ENCODE measurements around the gene DHX8.

DHX8 gene

DNA sequence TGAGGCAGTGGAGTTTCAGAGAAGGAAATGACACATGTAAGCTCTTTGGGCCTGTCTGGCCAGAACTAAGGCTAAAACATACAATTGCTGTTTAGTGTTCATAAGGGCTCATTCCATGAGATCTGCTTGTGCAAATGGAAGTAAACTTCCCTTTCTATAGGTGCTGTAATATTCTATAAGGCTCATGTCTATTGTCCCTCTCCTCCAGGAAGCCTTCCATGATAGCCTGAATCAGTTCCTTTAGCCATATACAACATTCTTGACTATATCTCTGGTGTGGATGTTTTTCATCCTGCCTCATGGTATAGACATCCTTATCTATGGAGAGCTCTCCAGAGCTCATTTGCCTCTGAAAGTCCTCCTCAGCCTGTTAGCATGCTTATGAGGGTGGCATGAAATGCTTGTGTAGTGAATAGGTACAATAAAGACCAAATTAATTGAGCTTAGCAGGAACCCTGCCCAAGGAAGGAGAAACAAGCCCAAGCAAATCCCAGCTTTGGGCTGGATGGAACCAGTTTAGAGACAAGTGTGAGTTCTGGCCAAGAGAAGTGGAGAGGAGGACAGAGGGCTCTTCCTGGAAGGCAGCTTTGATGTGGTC is 64.0 kb downstream of the DHX8 start:
- H3K27ac ChIP-seq (ENCODE audit: low read length): no peak overlapping the region
- no peak overlapping the region for H3K4me3 ChIP-seq (ENCODE audit: low read length in 2 of 2)
- H3K4me1 ChIP-seq (ENCODE audit: control insufficient read depth, insufficient read depth, low read length): peaks cover 22% of the 10 kb centered on the region
- peaks cover 23 to 47% of the 10 kb centered on the region in 2 donors for H3K27me3 ChIP-seq (ENCODE audit: control insufficient read depth in 1 of 2, insufficient read depth in 2 of 2, low read length in 2 of 2)
- no peaks in the 10 kb centered on the region for H3K9me3 ChIP-seq (ENCODE audit: control insufficient read depth in 2 of 2, low read length in 2 of 2)
- no peak overlapping the region for H3K9ac ChIP-seq (ENCODE audit: low read length in 2 of 2)
- no peaks in the 10 kb centered on the region for H3K36me3 ChIP-seq (ENCODE audit: control insufficient read depth in 2 of 2, insufficient read depth in 2 of 2, low read length in 2 of 2)

- Histone ChIP-seq H3K4me1 (ENCODE audit: control insufficient read depth, insufficient read depth, low read length) (peaks cover 22% of the 10 kb centered on the region), H3K27ac (ENCODE audit: low read length) (no peak overlapping the region), H3K36me3 (ENCODE audit: control insufficient read depth in 2 of 2, insufficient read depth in 2 of 2, low read length in 2 of 2) (no peaks in the 10 kb centered on the region), H3K27me3 (ENCODE audit: control insufficient read depth in 1 of 2, insufficient read depth in 2 of 2, low read length in 2 of 2) (peaks cover 23 to 46% of the 10 kb centered on the region in 2 donors), H3K9ac (ENCODE audit: low read length in 2 of 2) (no peak overlapping the region), H3K9me3 (ENCODE audit: control insufficient read depth in 2 of 2, low read length in 2 of 2) (no peaks in the 10 kb centered on the region), H3K4me3 (ENCODE audit: low read length in 2 of 2) (no peak overlapping the region)
Observed at GRCh38 chr17:43548689-43549379, 65.1 kb downstream of the DHX8 start.

- Histone ChIP-seq H3K4me3 (ENCODE audit: low read length in 2 of 2) (no peak overlapping the region), H3K36me3 (ENCODE audit: control insufficient read depth in 2 of 2, insufficient read depth in 2 of 2, low read length in 2 of 2) (no peaks in the 10 kb centered on the region), H3K9me3 (ENCODE audit: control insufficient read depth in 2 of 2, low read length in 2 of 2) (no peaks in the 10 kb centered on the region), H3K9ac (ENCODE audit: low read length in 2 of 2) (no peak overlapping the region), H3K4me1 (ENCODE audit: control insufficient read depth, insufficient read depth, low read length) (peaks cover 22% of the 10 kb centered on the region), H3K27ac (ENCODE audit: low read length) (no peak overlapping the region), H3K27me3 (ENCODE audit: control insufficient read depth in 1 of 2, insufficient read depth in 2 of 2, low read length in 2 of 2) (peaks cover 23 to 39% of the 10 kb centered on the region in 2 donors)
Observed at GRCh38 chr17:43549496-43549895, 65.7 kb downstream of the DHX8 start.

DNA sequence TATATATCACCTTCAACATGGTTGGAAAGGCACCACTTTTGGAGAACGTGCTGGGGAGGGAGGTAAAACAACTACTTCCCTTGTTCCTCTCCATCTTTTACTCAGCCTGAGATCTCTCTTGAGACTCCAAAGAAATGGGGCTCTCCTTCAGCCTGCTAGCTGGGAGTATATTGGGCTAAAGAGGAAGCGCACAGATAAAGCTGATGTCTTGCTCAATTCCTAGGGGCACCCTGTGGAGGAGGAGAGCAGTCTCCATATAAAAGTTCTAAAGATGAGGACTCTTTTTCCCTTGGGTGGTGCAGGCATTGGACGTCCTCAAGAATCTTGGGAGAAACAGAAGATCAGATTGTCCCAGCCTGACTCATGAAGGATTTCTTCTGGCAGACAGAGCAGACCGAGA is 67.0 kb downstream of the DHX8 start:
- no peak overlapping the region for H3K9ac ChIP-seq (ENCODE audit: low read length in 2 of 2)

GRCh38 chr17:43552229-43552837 is 68.6 kb downstream of the DHX8 start:
- Histone ChIP-seq H3K4me3 (ENCODE audit: low read length in 2 of 2) (no peak overlapping the region), H3K9me3 (ENCODE audit: control insufficient read depth in 2 of 2, low read length in 2 of 2) (no peaks in the 10 kb centered on the region), H3K36me3 (ENCODE audit: control insufficient read depth in 2 of 2, insufficient read depth in 2 of 2, low read length in 2 of 2) (no peaks in the 10 kb centered on the region), H3K9ac (ENCODE audit: low read length in 2 of 2) (no peak overlapping the region), H3K27me3 (ENCODE audit: control insufficient read depth in 1 of 2, insufficient read depth in 2 of 2, low read length in 2 of 2) (peaks cover 13 to 16% of the 10 kb centered on the region in 2 donors), H3K4me1 (ENCODE audit: control insufficient read depth, insufficient read depth, low read length) (no peaks in the 10 kb centered on the region), H3K27ac (ENCODE audit: low read length) (no peak overlapping the region)

More for the DNA sequence above, 67.0 kb downstream of the DHX8 start:
- Histone ChIP-seq H3K27ac (ENCODE audit: low read length) (no peak overlapping the region), H3K4me3 (ENCODE audit: low read length in 2 of 2) (no peak overlapping the region), H3K27me3 (ENCODE audit: control insufficient read depth in 1 of 2, insufficient read depth in 2 of 2, low read length in 2 of 2) (peaks cover 23 to 27% of the 10 kb centered on the region in 2 donors), H3K4me1 (ENCODE audit: control insufficient read depth, insufficient read depth, low read length) (peaks cover 13% of the 10 kb centered on the region), H3K36me3 (ENCODE audit: control insufficient read depth in 2 of 2, insufficient read depth in 2 of 2, low read length in 2 of 2) (no peaks in the 10 kb centered on the region), H3K9me3 (ENCODE audit: control insufficient read depth in 2 of 2, low read length in 2 of 2) (no peaks in the 10 kb centered on the region)

DNA sequence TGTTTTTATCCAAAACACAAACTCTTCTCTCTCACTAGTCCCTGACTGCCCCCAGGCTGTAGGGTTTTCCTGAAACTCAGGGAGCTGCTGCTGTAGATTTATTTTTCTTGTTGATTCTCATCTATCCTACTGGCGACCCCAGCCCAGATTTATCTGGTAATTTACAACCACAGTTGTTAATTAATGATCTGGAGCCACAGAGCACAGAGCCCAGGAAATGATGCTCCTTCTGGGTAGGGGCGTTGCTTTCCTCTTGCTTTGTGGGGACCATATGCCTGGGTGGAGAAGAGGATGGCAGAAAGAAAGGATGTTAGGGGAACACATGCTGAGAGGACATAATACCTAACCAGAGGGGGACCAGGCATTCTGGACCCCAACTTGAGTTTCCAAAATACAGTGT is 69.8 kb downstream of the DHX8 start:
- Histone ChIP-seq H3K9me3 (ENCODE audit: control insufficient read depth in 2 of 2, low read length in 2 of 2) (no peaks in the 10 kb centered on the region), H3K9ac (ENCODE audit: low read length in 2 of 2) (no peak overlapping the region), H3K27me3 (ENCODE audit: control insufficient read depth in 1 of 2, insufficient read depth in 2 of 2, low read length in 2 of 2) (peaks cover 3 to 9% of the 10 kb centered on the region in 2 donors), H3K27ac (ENCODE audit: low read length) (no peak overlapping the region), H3K36me3 (ENCODE audit: control insufficient read depth in 2 of 2, insufficient read depth in 2 of 2, low read length in 2 of 2) (no peaks in the 10 kb centered on the region), H3K4me1 (ENCODE audit: control insufficient read depth, insufficient read depth, low read length) (no peaks in the 10 kb centered on the region), H3K4me3 (ENCODE audit: low read length in 2 of 2) (no peak overlapping the region)

GRCh38 chr17:43554857-43555256 is 71.1 kb downstream of the DHX8 start:
- Histone ChIP-seq H3K4me3 (ENCODE audit: low read length in 2 of 2) (no peak overlapping the region), H3K27me3 (ENCODE audit: control insufficient read depth in 1 of 2, insufficient read depth in 2 of 2, low read length in 2 of 2) (peaks cover 0 to 2% of the 10 kb centered on the region in 2 donors), H3K36me3 (ENCODE audit: control insufficient read depth in 2 of 2, insufficient read depth in 2 of 2, low read length in 2 of 2) (no peaks in the 10 kb centered on the region), H3K9me3 (ENCODE audit: control insufficient read depth in 2 of 2, low read length in 2 of 2) (no peaks in the 10 kb centered on the region), H3K9ac (ENCODE audit: low read length in 2 of 2) (no peak overlapping the region), H3K27ac (ENCODE audit: low read length) (no peak overlapping the region), H3K4me1 (ENCODE audit: control insufficient read depth, insufficient read depth, low read length) (no peaks in the 10 kb centered on the region)

DNA sequence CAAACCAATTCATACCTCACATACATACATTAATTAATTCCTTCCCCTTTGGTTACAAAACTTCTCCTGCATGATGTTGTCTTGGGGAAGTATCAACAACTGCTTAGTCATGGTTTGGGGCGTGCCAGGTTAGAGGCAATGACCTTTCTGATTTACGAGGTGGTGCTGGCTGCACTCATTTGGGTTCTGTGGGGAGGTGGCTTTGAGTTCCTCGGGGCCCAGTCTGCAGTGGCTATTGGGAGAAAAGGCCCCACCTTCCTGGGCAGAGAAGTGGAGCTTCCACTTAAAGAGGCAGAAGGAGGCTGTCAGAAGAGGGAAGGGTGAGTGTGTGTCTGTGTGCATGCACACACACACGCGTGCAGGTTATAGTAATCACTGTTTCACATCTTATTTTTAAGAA is 72.5 kb downstream of the DHX8 start:
- Histone ChIP-seq H3K27ac (ENCODE audit: low read length) (no peak overlapping the region), H3K36me3 (ENCODE audit: control insufficient read depth in 2 of 2, insufficient read depth in 2 of 2, low read length in 2 of 2) (no peaks in the 10 kb centered on the region), H3K9ac (ENCODE audit: low read length in 2 of 2) (no peak overlapping the region), H3K27me3 (ENCODE audit: control insufficient read depth in 1 of 2, insufficient read depth in 2 of 2, low read length in 2 of 2) (peaks cover 0 to 3% of the 10 kb centered on the region in 2 donors), H3K9me3 (ENCODE audit: control insufficient read depth in 2 of 2, low read length in 2 of 2) (no peaks in the 10 kb centered on the region), H3K4me3 (ENCODE audit: low read length in 2 of 2) (no peak overlapping the region), H3K4me1 (ENCODE audit: control insufficient read depth, insufficient read depth, low read length) (no peaks in the 10 kb centered on the region)

- Histone ChIP-seq H3K4me1 (ENCODE audit: control insufficient read depth, insufficient read depth, low read length) (peaks cover 10% of the 10 kb centered on the region), H3K9me3 (ENCODE audit: control insufficient read depth in 2 of 2, low read length in 2 of 2) (no peaks in the 10 kb centered on the region), H3K9ac (ENCODE audit: low read length in 2 of 2) (no peak overlapping the region), H3K27me3 (ENCODE audit: control insufficient read depth in 1 of 2, insufficient read depth in 2 of 2, low read length in 2 of 2) (peaks cover 5 to 8% of the 10 kb centered on the region in 2 donors), H3K4me3 (ENCODE audit: low read length in 2 of 2) (no peak overlapping the region), H3K27ac (ENCODE audit: low read length) (no peak overlapping the region), H3K36me3 (ENCODE audit: control insufficient read depth in 2 of 2, insufficient read depth in 2 of 2, low read length in 2 of 2) (no peaks in the 10 kb centered on the region)
Observed at GRCh38 chr17:43558805-43559160, 75.0 kb downstream of the DHX8 start.

DNA sequence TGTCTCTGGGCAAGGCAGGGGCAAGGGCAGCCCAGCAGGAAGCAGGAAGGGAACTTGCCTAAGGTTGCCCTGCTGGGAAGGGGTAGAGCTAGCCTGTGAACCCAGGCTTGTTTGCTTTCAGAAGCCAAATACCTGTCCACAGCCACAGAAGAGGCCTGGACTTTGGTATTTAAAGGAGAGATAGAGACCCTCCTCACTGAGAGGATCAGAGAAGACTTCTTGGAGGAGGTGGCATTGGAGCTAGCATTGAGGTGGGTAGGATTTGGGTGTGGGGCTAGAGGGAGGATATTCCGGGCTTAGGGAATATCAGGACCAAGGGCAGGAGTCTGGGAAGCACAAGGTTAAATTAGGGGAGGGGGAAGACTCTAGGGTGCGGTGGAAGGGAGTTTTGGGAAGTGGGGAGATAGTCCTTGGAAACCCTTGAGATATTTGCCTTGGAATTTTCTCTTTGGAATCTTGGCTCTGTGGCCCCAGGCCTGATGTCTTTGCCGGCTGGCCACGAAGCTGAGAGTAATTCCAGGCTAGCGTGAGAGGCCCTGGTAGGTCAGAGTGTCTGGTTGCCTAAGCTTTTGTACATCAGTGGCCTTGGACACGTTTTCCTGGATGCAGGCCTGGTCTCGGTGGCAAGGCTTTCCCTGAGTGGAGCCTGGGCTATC is 75.5 kb downstream of the DHX8 start:
- H3K27me3 ChIP-seq (ENCODE audit: control insufficient read depth in 1 of 2, insufficient read depth in 2 of 2, low read length in 2 of 2): peaks cover 5 to 10% of the 10 kb centered on the region in 2 donors
- H3K9me3 ChIP-seq (ENCODE audit: control insufficient read depth in 2 of 2, low read length in 2 of 2): no peaks in the 10 kb centered on the region
- H3K4me1 ChIP-seq (ENCODE audit: control insufficient read depth, insufficient read depth, low read length): peaks cover 10% of the 10 kb centered on the region
- H3K9ac ChIP-seq (ENCODE audit: low read length in 2 of 2): no peak overlapping the region
- H3K4me3 ChIP-seq (ENCODE audit: low read length in 2 of 2): no peak overlapping the region
- H3K27ac ChIP-seq (ENCODE audit: low read length): no peak overlapping the region
- no peaks in the 10 kb centered on the region for H3K36me3 ChIP-seq (ENCODE audit: control insufficient read depth in 2 of 2, insufficient read depth in 2 of 2, low read length in 2 of 2)

Measured in stomach smooth muscle (tissue), 2 donors.